GM21528 (cell line): ENCODE measurements around the gene LRP11.
"Not testable (repeated sequence)": the region's sequence is repeated elsewhere in the genome, so short reads cannot be mapped to it uniquely, and the experiment has no call there.

ENCODE experiments used
- ATAC-seq: cut with Tn5 transposase; IDR thresholded peaks from one replicate; pipeline ENCODE4 v1.9.1; 2021; ENCODE audit warnings: mild to moderate bottlenecking, moderate library complexity; ENCODE audit not compliant: unreplicated experiment, low FRiP score

LRP11 gene

DNA sequence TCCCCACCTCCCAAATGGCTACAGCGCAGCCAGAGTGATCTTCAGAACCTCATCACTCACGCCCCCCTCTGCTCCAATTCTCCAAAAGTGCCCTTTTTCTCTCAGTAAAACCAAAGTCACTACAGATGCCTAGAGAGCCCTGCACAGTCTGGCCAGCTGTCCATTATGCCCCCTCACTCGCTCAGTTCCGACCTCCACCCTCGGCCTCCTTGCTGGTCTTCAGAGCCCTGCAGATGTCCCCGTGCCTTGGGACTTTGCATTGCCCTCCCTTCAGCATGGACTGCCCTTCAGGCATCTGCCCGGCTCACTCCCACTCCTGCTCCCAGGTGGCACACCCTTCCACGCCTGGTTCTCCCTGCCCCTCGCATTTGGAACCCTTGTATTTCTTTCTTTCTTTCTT lies 34.8 kb upstream of the LRP11 start:
- ATAC-seq = no peak

DNA sequence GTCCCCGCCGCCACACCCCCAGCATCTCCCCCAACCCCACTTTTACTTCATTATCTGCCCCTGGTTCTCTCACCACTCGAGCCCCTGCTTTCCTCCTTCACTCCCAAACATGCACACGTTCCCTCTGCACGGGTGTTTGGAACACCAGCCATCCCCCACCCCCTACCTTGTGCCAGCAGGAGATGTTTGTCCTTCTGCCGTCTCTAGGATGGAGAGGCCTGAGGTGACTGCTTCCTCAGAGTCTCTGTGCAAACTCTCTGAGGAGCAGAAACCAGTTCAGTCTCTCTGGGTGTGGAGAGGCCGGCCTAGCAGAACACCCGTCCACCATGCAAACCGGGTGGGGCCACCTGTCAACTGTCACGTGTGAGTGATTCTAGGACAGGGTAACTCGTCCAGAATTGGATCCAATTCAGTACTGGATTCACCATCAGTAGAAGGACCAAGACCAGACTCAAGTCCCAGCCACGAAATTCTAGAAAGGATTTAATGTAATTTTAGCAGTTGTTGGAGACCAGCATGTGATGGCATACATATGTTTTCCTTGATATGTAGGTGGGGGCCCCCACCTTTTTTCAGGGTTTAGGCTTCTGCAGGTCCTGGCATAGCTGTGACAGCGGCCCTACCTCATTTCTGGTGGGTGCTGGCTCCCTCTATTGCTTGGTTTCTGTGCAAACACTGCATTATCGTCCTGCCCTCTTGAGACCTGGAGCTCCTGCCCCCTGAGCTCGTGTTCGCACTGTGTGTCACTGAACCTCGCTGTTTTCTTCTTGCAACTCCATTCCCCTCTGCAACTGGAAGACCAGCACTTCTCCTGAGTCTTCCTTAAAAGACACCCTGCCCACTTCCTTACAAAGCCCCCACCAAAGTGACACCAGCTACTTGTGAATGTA lies 33.9 kb upstream of the LRP11 start, which contains the start of gene RAET1E:
Gene RAET1E (minus strand): TSS at position 259 of the 890 bp plus-strand sequence. CDS start 7,212 bp downstream, outside the sequence.
- no peak for ATAC-seq

DNA sequence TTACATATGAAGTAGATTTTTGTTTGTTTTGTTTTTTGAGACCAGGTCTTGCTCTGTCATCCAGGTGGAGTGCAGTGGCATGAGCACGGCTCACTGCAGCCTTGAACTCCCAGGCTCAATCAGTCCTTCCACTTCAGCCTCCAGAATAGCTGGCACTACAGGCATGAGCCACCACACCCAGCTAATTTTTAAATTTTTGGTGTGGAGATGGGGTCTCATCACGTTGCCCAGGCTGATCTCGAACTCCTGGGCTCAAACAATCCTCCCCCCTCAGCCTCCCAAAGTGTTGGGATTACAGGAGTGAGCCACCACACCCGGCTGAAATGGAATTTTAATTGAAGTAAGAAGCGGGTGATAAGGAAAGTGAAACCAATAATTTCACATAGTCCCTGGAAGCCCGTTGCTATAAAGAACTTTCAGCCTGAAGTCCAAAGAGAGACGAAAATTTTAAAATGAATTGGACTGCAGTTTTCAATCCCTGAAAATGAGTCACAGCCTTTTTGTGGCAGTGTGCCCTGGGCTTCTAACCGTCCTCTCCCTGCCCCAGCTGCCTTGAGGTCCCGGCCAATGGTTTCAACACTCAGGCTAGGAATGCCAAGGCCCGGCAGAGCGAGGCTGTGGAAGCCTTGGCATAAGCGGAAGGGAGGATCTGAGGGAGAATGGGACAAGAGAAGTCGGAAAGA lies 33.0 kb upstream of the LRP11 start:
- ATAC-seq = no peak

DNA sequence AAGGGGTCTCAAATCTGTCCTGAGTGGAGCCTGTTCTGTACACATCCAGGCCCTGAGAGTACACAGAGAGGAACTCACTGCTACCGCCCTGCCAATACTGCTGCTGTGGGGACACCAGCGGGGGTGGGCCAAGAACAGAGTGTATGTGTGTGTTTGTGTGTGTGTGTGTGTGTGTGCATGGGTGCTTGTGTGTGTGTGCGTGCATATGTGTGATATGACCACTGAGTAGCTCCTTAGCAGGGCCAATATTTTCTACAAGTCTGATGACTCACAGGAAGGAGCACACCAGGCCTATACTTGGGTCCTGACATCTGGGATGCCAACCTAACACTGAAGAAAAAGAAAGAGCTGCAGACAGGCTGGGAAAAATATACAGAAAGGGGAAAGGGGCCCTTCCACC lies 32.3 kb upstream of the LRP11 start:
- no peak for ATAC-seq

DNA sequence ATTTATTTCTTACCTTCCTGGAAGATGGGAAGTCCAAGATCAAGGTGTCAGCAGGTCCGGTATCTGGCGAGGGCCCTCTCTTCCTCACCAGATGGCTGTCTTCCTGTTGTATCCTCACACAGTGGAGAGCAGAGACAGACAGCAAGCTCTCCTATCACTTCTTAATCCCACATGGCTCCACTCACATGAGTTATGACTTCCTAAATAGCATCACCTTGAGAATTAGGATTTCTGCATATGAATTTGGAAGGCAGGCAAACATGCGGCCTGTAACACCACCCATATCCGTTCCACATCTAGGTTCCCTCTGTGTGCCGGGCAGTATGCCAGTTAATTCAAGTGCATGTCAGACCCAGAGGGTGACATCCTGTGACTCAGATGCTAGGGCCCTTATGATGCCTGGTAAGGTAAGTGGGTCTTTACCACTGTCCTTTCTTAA lies 31.7 kb upstream of the LRP11 start:
- no peak for ATAC-seq

DNA sequence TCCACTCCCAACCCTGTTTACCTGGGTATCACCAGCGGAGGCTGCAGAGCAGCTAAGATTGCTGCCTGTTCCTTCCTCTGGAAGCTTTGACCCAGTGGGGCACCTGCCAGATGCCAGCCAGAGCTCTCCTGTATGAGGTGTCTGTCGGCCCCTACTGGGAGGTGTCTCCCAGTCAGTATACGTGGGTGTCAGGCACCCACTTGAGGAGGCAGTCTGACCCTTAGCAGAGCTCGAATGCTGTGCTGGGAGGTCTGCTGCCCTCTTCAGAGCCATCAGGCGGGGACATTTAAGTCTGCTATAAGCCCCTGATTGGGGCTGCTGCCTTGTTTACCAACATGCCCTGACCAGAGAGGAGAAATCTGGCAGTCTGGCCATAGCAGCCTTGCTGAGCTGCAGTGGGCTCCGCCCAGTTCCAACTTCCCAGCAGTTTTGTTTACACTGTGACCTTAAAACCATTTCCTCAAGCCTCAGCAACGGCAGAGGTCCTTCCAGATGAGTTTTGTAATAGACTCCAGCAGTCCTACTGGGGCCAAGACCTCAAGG lies 31.0 kb upstream of the LRP11 start:
- ATAC-seq = no peak

DNA sequence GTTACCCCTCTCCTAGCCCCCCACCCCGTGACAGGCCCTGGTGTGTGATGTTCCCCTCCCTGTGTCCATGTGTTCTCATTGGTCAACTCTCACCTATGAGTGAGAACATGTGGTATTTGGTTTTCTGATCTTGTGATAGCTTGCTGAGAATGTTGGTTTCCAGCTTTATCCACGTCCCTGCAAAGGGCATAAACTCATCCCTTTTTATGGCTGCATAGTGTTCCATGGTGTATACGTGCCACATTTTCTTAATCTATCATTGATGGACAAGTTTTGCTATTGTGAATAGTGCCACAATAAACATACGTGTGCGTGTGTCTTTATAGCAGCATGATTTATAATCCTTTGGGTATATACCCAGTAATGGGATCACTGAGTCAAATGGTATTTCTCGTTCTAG lies 27.7 kb upstream of the LRP11 start:
- ATAC-seq = not testable (repeated sequence)

DNA sequence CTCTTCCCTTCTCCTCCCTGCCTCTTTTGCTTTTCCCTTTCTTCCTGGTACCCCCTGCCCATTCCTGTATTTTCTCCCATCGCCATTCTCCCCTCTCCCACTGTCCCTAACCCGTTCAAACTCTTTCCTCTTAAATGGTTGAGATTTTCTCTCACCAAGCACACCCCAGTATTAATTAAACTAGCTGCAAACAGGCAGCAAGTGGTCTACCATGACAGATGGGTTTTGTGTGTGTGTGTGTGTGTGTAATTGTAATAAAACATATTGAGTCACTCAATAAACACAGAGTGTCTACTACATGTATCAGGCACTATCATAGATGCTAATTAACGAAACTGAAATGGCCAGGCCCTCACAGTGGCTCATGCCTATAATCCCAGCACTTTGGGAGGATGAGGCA lies 27.1 kb upstream of the LRP11 start:
- ATAC-seq = no peak

DNA sequence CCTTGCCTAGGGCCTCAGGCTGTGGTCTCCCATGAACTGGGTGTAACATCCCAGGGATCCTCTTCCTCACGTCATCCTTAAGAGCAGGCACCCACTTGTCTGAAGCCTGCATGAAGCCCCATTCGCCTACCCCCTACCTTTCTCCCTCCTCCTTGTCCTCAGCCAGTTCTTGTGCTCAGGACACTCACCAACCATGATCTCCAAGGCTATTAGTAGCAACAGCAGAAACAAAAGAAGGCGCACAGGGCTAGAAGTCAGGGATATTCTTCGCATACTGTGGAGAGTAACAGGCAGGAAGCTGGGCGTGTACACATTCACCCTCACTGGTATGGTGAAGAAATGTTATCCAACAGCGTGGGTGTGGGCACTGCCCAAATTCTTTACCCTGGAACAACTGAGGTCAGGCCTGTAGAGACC lies 26.5 kb upstream of the LRP11 start:
- ATAC-seq = no peak

DNA sequence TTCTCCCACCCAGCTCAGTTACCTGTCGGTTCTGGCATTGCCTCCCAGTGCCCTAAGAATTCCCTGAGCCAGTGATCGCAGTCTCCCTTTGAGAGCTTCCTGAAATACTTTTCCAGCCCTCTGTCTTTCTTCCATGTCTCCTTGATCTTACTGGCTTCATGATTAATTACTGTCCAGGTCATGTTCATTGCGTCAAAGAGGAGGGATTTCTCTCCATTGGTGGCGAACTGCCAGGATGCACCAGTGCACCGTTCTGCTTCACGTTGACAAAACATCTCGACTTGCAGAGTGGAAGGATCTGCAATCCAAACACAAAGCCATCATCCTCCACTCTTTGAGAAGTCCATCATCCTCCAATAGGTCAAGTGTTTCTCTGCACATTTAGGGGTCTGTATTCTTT lies 25.2 kb upstream of the LRP11 start:
- ATAC-seq = no peak

DNA sequence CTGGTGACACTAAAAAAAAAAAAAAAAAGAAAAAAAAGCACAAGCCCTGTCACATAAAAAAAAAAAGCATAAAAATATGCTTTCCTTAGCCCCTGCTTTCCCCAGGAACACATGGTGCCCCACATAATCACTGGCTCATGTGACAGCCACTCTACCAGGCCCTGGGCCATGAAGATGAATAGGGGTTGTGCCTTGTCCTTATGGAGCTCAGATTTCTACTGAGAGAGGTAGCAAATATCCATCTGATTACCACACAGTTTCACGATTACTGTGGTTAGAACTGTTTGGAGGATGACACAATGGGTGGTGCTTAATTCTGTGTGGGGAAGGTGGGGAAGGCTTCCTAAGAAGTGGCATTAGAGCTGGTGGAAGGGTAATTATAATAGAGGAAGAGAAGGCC lies 24.5 kb upstream of the LRP11 start:
- ATAC-seq = no peak

DNA sequence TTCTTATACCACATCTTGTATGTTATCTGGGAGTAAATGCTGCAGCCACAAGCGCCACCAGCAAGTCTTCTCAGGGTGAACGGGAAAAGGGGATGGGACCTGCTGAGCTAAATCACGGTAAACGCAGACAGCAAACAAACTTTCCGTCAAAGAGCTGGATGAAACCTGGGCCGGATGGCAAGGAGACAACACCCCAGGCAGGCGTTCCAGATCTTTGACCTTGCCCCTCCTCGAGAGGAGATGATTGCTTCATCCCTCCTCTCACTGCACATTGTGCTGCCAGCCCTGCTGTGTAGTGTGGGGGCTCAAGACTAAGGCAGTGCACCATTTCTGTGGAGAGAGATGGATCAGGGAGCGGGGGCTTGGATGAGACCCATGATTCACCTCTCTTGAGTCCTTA lies 23.9 kb upstream of the LRP11 start:
- no peak for ATAC-seq

DNA sequence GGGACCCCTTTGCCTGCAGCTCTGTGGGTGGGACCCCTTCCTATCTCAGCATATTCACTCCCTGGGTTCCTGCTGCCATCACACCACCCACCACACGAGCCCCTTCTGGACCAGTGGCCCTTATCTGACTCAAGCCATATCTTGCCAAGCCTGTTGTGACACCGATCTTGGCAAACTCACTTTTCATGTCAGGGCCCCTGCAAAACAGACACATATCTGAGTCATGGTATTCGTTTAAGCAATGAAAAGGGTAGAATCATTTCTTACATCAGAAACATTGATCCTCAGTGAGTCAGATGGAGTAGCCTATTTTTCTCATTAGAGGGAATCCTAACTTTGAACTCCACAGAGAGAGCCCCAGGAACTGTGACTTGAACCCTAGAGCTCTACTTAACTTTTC lies 23.2 kb upstream of the LRP11 start:
- ATAC-seq = no peak

DNA sequence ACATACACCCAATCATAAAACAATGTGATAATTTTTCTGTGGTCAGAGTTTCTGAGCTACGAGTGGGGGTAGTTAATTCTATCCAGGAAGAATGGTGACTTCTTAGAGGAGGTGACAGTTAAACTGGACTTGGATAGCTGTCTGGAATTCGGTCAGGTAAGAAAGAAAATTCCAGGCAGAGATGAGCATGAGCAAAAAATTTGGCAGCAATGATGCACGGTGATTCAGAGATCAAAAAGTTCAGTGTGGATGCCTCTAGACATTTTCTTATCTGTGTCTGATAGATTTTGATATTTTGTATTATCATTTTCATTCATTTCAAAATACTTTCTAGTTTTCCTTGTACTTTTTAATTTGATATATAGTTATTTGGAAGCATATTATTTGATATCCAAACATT lies 21.7 kb upstream of the LRP11 start:
- ATAC-seq = no peak

DNA sequence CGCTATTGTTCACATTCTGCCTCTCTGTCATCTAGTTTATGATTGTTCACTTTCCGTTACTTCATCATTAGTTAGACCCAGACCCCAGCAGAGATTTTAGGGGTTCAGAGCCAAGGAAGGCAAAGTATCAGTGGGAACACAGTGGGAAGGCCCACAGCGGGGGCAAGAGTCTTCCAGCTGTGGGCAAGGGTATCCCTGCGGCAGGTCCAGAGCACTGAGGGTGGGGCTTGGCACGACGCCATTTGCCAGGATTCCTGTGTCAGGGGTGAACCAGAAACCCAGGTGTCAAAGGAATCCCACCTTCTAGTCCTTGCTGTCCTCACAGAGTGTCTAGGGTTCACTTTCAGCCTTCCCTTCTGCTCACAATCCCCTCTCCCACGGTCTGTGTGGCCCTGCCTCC lies 20.5 kb upstream of the LRP11 start:
- ATAC-seq = no peak

DNA sequence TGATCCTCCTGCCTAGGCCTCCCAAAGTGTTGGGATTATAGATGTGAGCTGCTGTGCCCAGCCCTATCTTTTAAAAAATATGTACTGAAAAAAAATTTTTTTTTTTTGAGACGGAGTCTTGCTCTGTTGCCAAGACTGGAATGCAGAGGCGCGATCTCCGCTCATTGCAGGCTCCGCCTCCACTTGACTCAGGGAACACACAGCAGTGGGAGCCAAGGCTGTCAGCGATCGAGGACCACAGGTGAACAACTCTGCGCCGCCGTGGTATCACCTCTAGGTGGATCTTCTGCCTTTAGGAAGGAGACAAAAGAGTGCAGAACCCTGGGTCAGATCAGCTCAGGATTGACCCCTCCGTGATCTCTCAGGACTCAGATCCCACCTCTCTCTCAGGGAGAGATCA lies 20.1 kb upstream of the LRP11 start:
- ATAC-seq = no peak

DNA sequence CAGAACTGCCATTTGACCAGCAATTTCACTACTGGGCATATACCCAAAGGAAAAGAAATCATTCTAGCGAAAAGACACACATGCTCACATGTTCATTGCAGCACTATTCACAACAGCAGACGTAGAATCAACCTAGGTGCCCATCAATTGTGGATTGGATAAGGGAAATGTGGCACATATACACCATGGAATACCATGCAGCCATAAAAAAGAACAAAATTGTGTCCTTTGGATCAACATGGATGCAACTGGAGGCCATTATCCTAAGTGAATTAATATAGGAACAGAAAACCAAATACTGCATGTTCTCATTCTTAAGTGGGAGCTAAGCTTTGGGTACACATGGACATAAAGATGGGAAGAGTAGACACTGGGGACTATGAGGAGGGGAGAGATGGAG lies 17.7 kb upstream of the LRP11 start:
- ATAC-seq = no peak

DNA sequence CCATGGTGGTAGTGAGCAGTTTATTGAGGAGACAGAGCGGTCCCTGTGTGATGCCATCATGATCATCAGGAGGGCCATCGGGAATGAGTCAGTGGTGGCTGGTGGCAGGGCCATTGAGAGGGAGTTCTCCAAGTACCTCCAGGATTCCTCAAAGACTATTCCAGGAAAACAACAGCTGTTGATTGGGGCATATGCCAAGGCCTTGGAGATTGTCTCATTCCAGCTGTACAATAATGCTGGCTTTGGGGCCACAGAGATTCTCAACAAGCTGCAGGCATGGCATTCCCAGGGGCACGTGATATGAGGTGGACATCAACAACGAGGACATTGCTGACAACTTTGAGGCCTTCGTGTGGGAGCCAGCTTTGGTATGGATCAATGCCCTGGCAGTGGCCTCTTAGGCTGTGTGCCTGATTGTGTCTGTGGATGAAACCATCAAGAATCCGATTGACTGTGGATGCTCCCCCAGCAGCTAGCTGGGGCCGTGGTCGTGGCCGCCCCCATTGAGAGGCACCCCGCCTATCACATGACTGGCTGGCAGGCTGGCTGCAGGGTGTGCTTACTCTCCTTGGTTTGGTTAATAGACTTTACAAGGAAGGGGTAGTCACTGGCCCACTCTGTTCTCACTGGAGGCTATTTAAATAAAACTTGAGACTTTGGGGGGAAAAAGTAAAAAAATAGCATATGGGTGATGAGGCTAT lies 17.1 kb upstream of the LRP11 start:
- ATAC-seq = no peak

DNA sequence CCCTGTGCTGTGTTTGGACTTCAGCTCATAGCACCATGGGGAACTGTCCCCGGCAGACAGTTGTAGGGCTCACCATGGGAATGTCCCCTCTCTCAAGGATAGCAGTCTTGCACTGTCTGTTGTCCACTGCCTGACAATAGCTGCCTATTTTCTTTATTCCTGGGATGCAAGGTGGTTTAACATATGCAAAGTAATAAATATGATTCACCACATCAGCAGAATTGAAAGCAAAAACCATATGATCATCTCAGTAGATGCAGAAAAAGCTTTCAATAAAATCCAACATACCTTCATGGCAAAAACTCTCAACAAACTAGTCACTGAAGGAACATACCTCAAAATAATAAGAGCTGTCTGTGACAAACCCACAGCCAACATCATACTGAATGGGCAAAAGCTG lies 13.5 kb upstream of the LRP11 start:
- no peak for ATAC-seq

DNA sequence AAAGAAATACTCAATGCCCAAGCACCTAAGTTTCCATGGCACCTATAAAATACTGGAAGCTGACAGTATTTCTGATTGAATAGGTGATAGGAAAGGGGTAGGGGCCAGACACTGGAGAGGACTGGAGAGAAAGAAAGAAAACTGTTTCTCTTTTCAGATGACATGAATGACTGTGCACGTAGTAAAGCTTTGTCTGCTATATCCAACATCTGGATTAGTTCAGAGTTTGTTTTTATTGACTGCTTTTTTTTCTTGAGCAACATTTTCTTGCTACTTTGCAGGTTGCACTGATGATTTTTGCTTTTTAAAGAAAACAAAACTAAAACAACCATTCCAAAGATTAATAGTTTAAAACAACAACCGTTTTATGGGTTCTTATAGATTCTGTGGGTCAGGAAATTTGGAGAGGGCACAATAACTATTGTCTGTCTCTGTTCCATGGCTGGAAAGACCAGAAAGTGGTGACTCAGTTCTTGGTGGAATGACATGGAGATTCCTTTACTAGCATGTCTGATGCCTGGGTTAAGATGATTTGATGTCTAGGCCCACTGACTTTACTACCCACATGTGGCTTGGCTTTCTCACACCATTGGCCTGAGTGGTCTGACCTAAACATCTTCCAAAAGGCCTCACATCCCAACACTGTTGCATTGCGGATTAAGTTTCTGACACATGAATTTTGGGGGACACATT lies 12.2 kb upstream of the LRP11 start:
- no peak for ATAC-seq
